DOHH2 (cell line): Measurements from ENCODE around the gene REN.
A peak's percentile ranks its signal among the peaks of the same experiment; 100 is the strongest.

ENCODE experiments used
- H3F3A ChIP-seq: fragments of 200-600 bp; sonication (generic), shearing (Covaris generic); 2 replicates; pipeline ENCODE4 v1.6.0; 2016; ENCODE audit warnings: antibody characterized with exemption, mild to moderate bottlenecking; ENCODE audit not compliant: control insufficient read depth, insufficient read depth
- H3K27ac ChIP-seq: fragments of 200-600 bp; sonication (generic); 2 replicates; pipeline ENCODE4 v1.5.1; 2014; ENCODE audit warnings: low read depth, mild to moderate bottlenecking, low read length, moderate library complexity
- H3K27me3 ChIP-seq: fragments of 200-600 bp; sonication (generic); 2 replicates; pipeline ENCODE4 v1.6.1; 2014; ENCODE audit warnings: mild to moderate bottlenecking, low read length, mixed read lengths; ENCODE audit not compliant: control insufficient read depth
- H3K36me3 ChIP-seq: fragments of 200-600 bp; sonication (generic); 2 replicates; pipeline ENCODE4 v1.6.1; 2014; ENCODE audit warnings: mild to moderate bottlenecking, low read length, moderate library complexity, mixed read lengths; ENCODE audit not compliant: control insufficient read depth
- H3K4me1 ChIP-seq: fragments of 200-600 bp; sonication (generic); 2 replicates; pipeline ENCODE4 v1.6.1; 2014; ENCODE audit warnings: mild to moderate bottlenecking, low read length, mixed read lengths; ENCODE audit not compliant: control insufficient read depth
- H3K4me2 ChIP-seq: fragments of 200-600 bp; sonication (generic); 2 replicates; pipeline ENCODE4 v1.6.0; 2014; ENCODE audit warnings: mild to moderate bottlenecking, low read length, moderate library complexity
- H3K4me3 ChIP-seq: fragments of 200-600 bp; sonication (generic); 2 replicates; pipeline ENCODE4 v1.5.1; 2014; ENCODE audit warnings: mild to moderate bottlenecking, low read length, mixed read lengths
- H3K79me2 ChIP-seq: fragments of 200-600 bp; sonication (generic); 2 replicates; pipeline ENCODE4 v1.6.1; 2014; ENCODE audit warnings: mild to moderate bottlenecking, low read length, mixed read lengths; ENCODE audit not compliant: control insufficient read depth
- H3K9me2 ChIP-seq: fragments of 200-600 bp; sonication (generic); replicated peaks from 2 replicates; pipeline ENCODE4 v1.6.1; 2014; ENCODE audit warnings: mild to moderate bottlenecking, low read length, mixed read lengths; ENCODE audit not compliant: control insufficient read depth
- H3K9me3 ChIP-seq: fragments of 200-600 bp; sonication (generic); 2 replicates; pipeline ENCODE4 v1.6.1; 2014; ENCODE audit warnings: antibody characterized with exemption, low read length, mixed read lengths; ENCODE audit not compliant: control insufficient read depth, insufficient read depth
- H4K20me1 ChIP-seq: fragments of 200-600 bp; sonication (generic); 2 replicates; pipeline ENCODE4 v1.6.0; 2014; ENCODE audit warnings: low read depth, mild to moderate bottlenecking, antibody characterized with exemption, low read length, moderate library complexity; ENCODE audit not compliant: control insufficient read depth, insufficient read depth
- EZH2phosphoT487 ChIP-seq: fragments of 200-600 bp; sonication (generic); IDR thresholded peaks from 2 replicates; pipeline ENCODE4 v1.6.1; 2017; ENCODE audit warnings: borderline replicate concordance, mild to moderate bottlenecking, antibody characterized with exemption, low read length, moderate library complexity, mixed read lengths
- TF ChIP-seq, protein P1 (sequence below): fragments of 200-600 bp; sonication (generic); IDR thresholded peaks from one replicate; pipeline ENCODE4 v1.5.1; 2014; ENCODE audit warnings: antibody characterized with exemption, mild to moderate bottlenecking, low read depth, low read length; ENCODE audit not compliant: poor library complexity, severe bottlenecking

REN gene

DNA sequence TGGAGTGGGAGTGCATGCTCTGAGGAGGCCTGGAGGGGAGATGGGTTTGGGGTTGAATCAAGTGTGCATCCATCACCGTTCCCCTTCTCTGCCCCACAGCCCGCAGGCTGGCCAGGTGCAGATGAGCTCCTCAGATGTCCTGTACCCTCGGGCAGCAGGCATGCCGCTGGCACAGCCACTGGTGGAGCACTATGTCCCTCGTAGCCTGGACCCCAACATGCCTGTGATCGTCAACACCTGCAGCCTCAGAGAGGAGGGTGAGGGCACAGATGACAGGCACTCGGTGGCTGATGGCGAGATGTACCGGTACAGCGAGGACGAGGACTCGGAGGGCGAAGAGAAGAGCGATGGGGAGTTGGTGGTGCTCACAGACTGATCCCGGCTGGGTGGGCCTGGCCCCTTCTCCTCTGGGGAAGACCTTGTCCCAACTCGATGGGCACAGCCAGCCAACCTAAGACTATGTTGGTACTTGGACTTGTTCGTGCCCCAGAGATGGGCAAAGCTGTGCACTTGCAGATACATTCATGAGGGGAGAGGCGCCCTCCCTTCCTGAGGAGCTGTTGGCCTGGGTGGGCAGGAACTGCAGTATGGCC lies 40.3 kb downstream of the REN start:
- Histone ChIP-seq H3K79me2 (no peaks in the 10 kb centered on the region), H3F3A (no peaks in the 10 kb centered on the region), H3K9me2 (no peaks in the 10 kb centered on the region), H3K27me3 (no peaks in the 10 kb centered on the region), H3K27ac (no peak overlapping the region), H3K4me2 (no peak overlapping the region), H4K20me1 (no peaks in the 10 kb centered on the region), H3K9me3 (no peaks in the 10 kb centered on the region), H3K4me1 (peaks cover 6% of the 10 kb centered on the region), H3K36me3 (no peaks in the 10 kb centered on the region), H3K4me3 (no peak overlapping the region)
- TF ChIP-seq, protein P1, sequence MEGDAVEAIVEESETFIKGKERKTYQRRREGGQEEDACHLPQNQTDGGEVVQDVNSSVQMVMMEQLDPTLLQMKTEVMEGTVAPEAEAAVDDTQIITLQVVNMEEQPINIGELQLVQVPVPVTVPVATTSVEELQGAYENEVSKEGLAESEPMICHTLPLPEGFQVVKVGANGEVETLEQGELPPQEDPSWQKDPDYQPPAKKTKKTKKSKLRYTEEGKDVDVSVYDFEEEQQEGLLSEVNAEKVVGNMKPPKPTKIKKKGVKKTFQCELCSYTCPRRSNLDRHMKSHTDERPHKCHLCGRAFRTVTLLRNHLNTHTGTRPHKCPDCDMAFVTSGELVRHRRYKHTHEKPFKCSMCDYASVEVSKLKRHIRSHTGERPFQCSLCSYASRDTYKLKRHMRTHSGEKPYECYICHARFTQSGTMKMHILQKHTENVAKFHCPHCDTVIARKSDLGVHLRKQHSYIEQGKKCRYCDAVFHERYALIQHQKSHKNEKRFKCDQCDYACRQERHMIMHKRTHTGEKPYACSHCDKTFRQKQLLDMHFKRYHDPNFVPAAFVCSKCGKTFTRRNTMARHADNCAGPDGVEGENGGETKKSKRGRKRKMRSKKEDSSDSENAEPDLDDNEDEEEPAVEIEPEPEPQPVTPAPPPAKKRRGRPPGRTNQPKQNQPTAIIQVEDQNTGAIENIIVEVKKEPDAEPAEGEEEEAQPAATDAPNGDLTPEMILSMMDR = no peak
- TF ChIP-seq EZH2phosphoT487 = no peak

DNA sequence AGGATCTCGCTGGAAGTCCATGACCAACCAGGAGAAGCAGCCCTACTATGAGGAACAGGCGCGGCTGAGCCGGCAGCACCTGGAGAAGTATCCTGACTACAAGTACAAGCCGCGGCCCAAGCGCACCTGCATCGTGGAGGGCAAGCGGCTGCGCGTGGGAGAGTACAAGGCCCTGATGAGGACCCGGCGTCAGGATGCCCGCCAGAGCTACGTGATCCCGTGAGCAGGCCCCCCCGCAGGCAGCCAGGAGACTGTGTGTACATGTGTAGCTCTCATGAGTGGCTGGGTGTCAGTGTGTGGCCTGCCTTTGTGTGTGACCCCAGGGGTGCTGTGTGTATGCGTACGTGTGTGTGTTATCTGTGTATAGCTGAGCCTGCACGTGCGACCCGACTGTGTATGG lies 41.5 kb downstream of the REN start:
- Histone ChIP-seq H3K27ac (no peak overlapping the region), H3K36me3 (no peaks in the 10 kb centered on the region), H4K20me1 (no peaks in the 10 kb centered on the region), H3K79me2 (no peaks in the 10 kb centered on the region), H3K9me3 (no peaks in the 10 kb centered on the region), H3K4me3 (no peak overlapping the region), H3K27me3 (no peaks in the 10 kb centered on the region), H3K4me1 (peaks cover 6% of the 10 kb centered on the region), H3F3A (no peaks in the 10 kb centered on the region), H3K4me2 (no peak overlapping the region), H3K9me2 (no peaks in the 10 kb centered on the region)
- TF ChIP-seq EZH2phosphoT487 = no peak
- TF ChIP-seq, protein P1 = no peak

DNA sequence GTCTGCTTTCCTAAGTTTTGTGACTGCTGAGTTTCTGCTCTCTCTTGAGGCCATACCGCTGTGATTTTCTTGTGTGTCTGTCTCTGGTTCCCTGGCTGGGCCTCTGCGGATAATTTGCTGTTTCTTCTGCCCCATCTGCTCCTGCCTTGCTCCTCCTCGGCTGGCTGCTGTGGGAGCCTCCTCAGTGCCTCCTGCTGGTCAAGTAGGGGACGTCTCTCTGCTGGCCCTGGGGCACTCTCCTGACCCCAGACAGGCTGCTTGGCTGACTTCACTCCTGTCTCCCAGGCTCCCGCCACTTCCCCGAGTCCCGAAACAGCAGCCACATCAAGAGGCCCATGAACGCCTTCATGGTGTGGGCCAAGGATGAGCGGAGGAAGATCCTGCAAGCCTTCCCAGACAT lies 42.8 kb downstream of the REN start:
- no peak for TF ChIP-seq EZH2phosphoT487
- TF ChIP-seq, protein P1 = peak; percentile 55
- Histone ChIP-seq H3K27ac (no peak overlapping the region), H3K4me2 (no peak overlapping the region), H3K4me1 (peaks cover 6% of the 10 kb centered on the region), H3F3A (no peaks in the 10 kb centered on the region), H3K27me3 (no peaks in the 10 kb centered on the region), H3K36me3 (no peaks in the 10 kb centered on the region), H3K9me3 (no peaks in the 10 kb centered on the region), H3K79me2 (no peaks in the 10 kb centered on the region), H3K9me2 (no peaks in the 10 kb centered on the region), H3K4me3 (no peak overlapping the region), H4K20me1 (no peaks in the 10 kb centered on the region)
